ENCODE data around the gene ZNF507.
"Not testable (repeated sequence)": the region's sequence is repeated elsewhere in the genome, so short reads cannot be mapped to it uniquely, and the experiment has no call there.

The ZNF507 gene

GRCh38 chr19:32418155-32418554 is 72.7 kb downstream of the ZNF507 start:
- Mint-ChIP-seq H3K36me3 (ENCODE audit: insufficient read depth) (no peaks in the 10 kb centered on the region), H3K27ac (no peak overlapping the region), H3K27me3 (no peaks in the 10 kb centered on the region), H3K4me1 (ENCODE audit: low read depth in 2 of 2) (peaks cover 6 to 9% of the 10 kb centered on the region in 2 donors), H3K4me3 (no peak overlapping the region), H3K9me3 (no peaks in the 10 kb centered on the region)
- ATAC-seq (replicated peaks) (no peak), DNase-seq (no peak)

DNA sequence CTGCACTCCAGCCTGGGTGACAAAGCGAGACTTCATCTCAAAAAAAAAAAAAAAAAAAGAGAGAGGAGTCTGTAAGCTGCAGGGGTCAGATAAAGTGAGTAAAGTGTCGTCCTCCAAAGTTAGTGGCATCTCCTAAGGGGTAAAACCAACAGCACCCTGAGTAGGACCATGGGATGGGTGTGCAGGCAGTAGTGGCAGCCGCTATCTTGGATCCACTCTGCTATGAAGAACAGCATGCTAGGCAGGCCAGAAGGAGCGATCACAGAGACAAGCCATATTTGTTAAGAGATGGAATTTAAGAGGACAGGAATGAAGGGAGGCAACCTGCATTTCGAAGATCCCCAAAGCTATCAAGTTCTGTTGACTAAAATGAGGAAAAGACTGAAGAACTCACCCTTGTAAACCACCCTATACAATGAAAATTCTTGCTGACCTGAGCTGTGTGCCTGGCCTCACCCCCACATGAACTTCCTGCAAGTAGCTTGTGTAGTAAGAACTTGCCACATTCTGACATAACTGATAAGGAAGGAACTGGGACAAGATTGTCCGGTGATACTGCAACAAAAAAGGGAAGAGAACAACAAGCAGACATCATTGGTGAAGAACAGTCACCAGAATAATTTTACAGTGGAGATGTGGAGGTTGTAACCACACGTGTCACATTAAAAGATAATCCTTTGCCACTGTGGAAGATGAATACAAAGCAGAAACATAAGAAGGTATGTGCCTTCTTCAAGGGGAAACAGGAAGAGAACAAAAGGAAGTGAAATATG is 76.4 kb downstream of the ZNF507 start:
- Mint-ChIP-seq H3K27ac (peak overlapping the region; percentile 1 to 3), H3K27me3 (no peaks in the 10 kb centered on the region), H3K36me3 (ENCODE audit: insufficient read depth) (no peaks in the 10 kb centered on the region), H3K4me1 (ENCODE audit: low read depth in 2 of 2) (peaks cover 6 to 9% of the 10 kb centered on the region in 2 donors), H3K4me3 (no peak overlapping the region), H3K9me3 (no peaks in the 10 kb centered on the region)
- DNase-seq (no peak), ATAC-seq (replicated peaks) (no peak)

- Mint-ChIP-seq H3K36me3 (ENCODE audit: insufficient read depth) (no peaks in the 10 kb centered on the region), H3K9me3 (no peaks in the 10 kb centered on the region), H3K27ac (peak overlapping the region in 1 of 2 donors; percentile 3), H3K4me3 (no peak overlapping the region), H3K27me3 (no peaks in the 10 kb centered on the region), H3K4me1 (ENCODE audit: low read depth in 2 of 2) (peaks cover 6 to 9% of the 10 kb centered on the region in 2 donors)
- DNase-seq (no peak), ATAC-seq (replicated peaks) (no peak)
These were observed 77.0 kb downstream of the ZNF507 start for GRCh38 chr19:32422435-32422834.

GRCh38 chr19:32423944-32424343 is 78.5 kb downstream of the ZNF507 start:
- not testable (repeated sequence) for H3K4me1 Mint-ChIP-seq (ENCODE audit: low read depth in 2 of 2); DNase-seq; H3K27ac Mint-ChIP-seq; H3K27me3 Mint-ChIP-seq; H3K36me3 Mint-ChIP-seq (ENCODE audit: insufficient read depth); H3K4me3 Mint-ChIP-seq; ATAC-seq (replicated peaks); H3K9me3 Mint-ChIP-seq

DNA sequence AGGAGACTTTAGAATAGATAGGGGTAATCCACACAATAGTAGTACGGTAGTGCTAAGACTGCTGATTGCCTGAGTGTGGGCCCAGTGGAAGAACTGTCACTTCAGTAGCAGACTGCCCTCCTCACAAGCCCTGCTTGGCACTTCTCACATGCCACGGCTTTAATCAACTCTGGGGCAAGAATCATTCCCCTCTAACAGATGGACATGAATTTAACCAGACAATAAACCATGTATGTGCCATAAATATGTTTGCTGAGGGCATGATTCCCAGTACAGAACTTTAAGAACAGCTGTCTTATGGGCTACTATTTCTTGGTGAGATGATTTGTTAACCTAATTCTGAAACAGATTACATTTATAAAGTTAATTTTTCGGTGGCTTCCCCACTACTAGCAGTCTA is 82.1 kb downstream of the ZNF507 start:
- no peak overlapping the region for H3K4me3 Mint-ChIP-seq
- H3K27me3 Mint-ChIP-seq, result no peaks in the 10 kb centered on the region
- peaks cover 3% of the 10 kb centered on the region for H3K36me3 Mint-ChIP-seq (ENCODE audit: insufficient read depth)
- ATAC-seq (replicated peaks) (no peak), DNase-seq (no peak)
- no peaks in the 10 kb centered on the region for H3K4me1 Mint-ChIP-seq (ENCODE audit: low read depth in 2 of 2)
- H3K9me3 Mint-ChIP-seq, result no peaks in the 10 kb centered on the region
- no peak overlapping the region for H3K27ac Mint-ChIP-seq

- no peaks in the 10 kb centered on the region for H3K9me3 Mint-ChIP-seq
- H3K27ac Mint-ChIP-seq, result no peak overlapping the region
- no peaks in the 10 kb centered on the region for H3K27me3 Mint-ChIP-seq
- no peak for ATAC-seq (replicated peaks)
- no peak overlapping the region for H3K4me3 Mint-ChIP-seq
- DNase-seq, result no peak
- H3K4me1 Mint-ChIP-seq (ENCODE audit: low read depth in 2 of 2), result no peaks in the 10 kb centered on the region
- no peaks in the 10 kb centered on the region for H3K36me3 Mint-ChIP-seq (ENCODE audit: insufficient read depth)
These were observed 91.3 kb downstream of the ZNF507 start for GRCh38 chr19:32436692-32437091.

GRCh38 chr19:32437096-32437495 is 91.7 kb downstream of the ZNF507 start:
- Mint-ChIP-seq H3K27me3 (no peaks in the 10 kb centered on the region), H3K4me3 (no peak overlapping the region), H3K4me1 (ENCODE audit: low read depth in 2 of 2) (no peaks in the 10 kb centered on the region), H3K27ac (no peak overlapping the region), H3K9me3 (no peaks in the 10 kb centered on the region), H3K36me3 (ENCODE audit: insufficient read depth) (no peaks in the 10 kb centered on the region)
- ATAC-seq (replicated peaks) (no peak), DNase-seq (no peak)
